ENCODE results near the gene COQ6. TPM values are rescaled to one million over a fixed set of nuclear protein-coding genes. Genes with fewer than 3 reads are reported as not detected.
A peak's percentile ranks its signal among the peaks of the same experiment; 100 is the strongest.

Gene COQ6
- total RNA-seq, 1 experiment from 2014 or later: 12.0 TPM

- TF ChIP-seq CTCF (conservative IDR thresholded peaks at IDR 0.05): no peak
- no peak overlapping the region for H4K8ac ChIP-seq (replicated peaks; ENCODE audit: insufficient read length, low read depth, low read length)
- H2BK20ac ChIP-seq (ENCODE audit: low read depth, low read length, poor library complexity, severe bottlenecking): no peak overlapping the region
- no peak overlapping the region for H3K4me2 ChIP-seq (ENCODE audit: insufficient read depth, insufficient read length, low read length)
- no peaks in the 10 kb centered on the region for H3K4me1 ChIP-seq (ENCODE audit: insufficient read depth, low read length)
- no peaks in the 10 kb centered on the region for H3K79me2 ChIP-seq (ENCODE audit: insufficient read depth, low read length)
- no peaks in the 10 kb centered on the region for H3K23me2 ChIP-seq (ENCODE audit: insufficient read length, low read depth, low read length, poor library complexity, severe bottlenecking)
- no peaks in the 10 kb centered on the region for H3K79me1 ChIP-seq (ENCODE audit: insufficient read depth, low read depth, low read length, poor library complexity, severe bottlenecking)
- Mint-ChIP-seq H3K27ac (peak overlapping the region in 1 of 3 experiments; percentile 1; a peak in 1 of 7 replicates), H3K36me3 (ENCODE audit: insufficient read depth in 1 of 3, low read depth in 3 of 3) (no peaks in the 10 kb centered on the region; a peak in 2 of 7 replicates), H3K4me1 (no peaks in the 10 kb centered on the region), H3K4me3 (no peak overlapping the region), H3K9me3 (no peaks in the 10 kb centered on the region), H3K27me3 (ENCODE audit: low read depth) (no peaks in the 10 kb centered on the region)
- no peak overlapping the region for H3K27ac ChIP-seq (ENCODE audit: insufficient read length, low read depth, low read length)
- no peaks in the 10 kb centered on the region for H4K20me1 ChIP-seq (ENCODE audit: control insufficient read depth, insufficient read depth, insufficient read length)
- H4K91ac ChIP-seq (ENCODE audit: insufficient read length, low read depth, low read length): no peak overlapping the region
- H3K9ac ChIP-seq (ENCODE audit: extremely low read depth, insufficient read length, low read length): no peak overlapping the region
- H3K18ac ChIP-seq (ENCODE audit: insufficient read length, low read depth, low read length): no peak overlapping the region
- no peak overlapping the region for H2BK5ac ChIP-seq (ENCODE audit: insufficient read length, low read length)
- no peak overlapping the region for H2BK120ac ChIP-seq (ENCODE audit: low read depth, low read length, poor library complexity, severe bottlenecking)
- H2BK12ac ChIP-seq (ENCODE audit: insufficient read length, low read depth, low read length): no peak overlapping the region
- no peak overlapping the region for H2AFZ ChIP-seq (ENCODE audit: low read length)
- no peak for DNase-seq
- H2AK5ac ChIP-seq (ENCODE audit: insufficient read length, low read length): no peak overlapping the region
- no peak overlapping the region for H3K23ac ChIP-seq (ENCODE audit: insufficient read length, low read depth, low read length)
- H3K14ac ChIP-seq (ENCODE audit: insufficient read depth, low read length): no peak overlapping the region
- H4K5ac ChIP-seq (ENCODE audit: insufficient read length, low read depth, low read length): no peak overlapping the region
- H2BK15ac ChIP-seq (ENCODE audit: low read depth, low read length): no peak overlapping the region
- H3K4ac ChIP-seq (ENCODE audit: low read depth, low read length): no peak overlapping the region
- no CpG with 5 or more reads among the region's 1 CpG for WGBS (ENCODE audit: extremely low coverage, insufficient read length, low lambda C conversion rate)
- H3K9me3 ChIP-seq (ENCODE audit: control insufficient read depth, low read depth, low read length): no peaks in the 10 kb centered on the region
- no peak overlapping the region for H3K56ac ChIP-seq (ENCODE audit: insufficient read length, low read depth, low read length)
- H3K27me3 ChIP-seq (ENCODE audit: insufficient read depth, low read length): no peaks in the 10 kb centered on the region
- no peak overlapping the region for H3T11ph ChIP-seq (ENCODE audit: low read length)
These were observed 47.2 kb downstream of the COQ6 start for GRCh38 chr14:73997108-73997943.
